Natural killer cell treated with Interleukin-12 subunit alpha and Interleukin-12 subunit beta and Interleukin-15 and Interleukin-18, amount 100 ng/mL, for 72 hours (primary cell): ENCODE results near the gene PP2D1. TPM values are rescaled to one million over a fixed set of nuclear protein-coding genes. Genes with fewer than 3 reads are reported as not detected.

Experiments
- ATAC-seq, 2 donors: fragments of 150-1000 bp; cut with Tn5 transposase in 1 of 2; sonication (Bioruptor Pico), chemical (Tn5 transposase) in 1 of 2; 2 replicates each; pipeline ENCODE4 v1.10.0; 2021
- DNase-seq: peaks from one replicate; pipeline ENCODE4 v3.0.0; 2022; ENCODE audit warnings: low spot score
- H3K27ac Mint-ChIP-seq, 2 donors: 1 replicate in 1 of 2; 2 replicates in 1 of 2; pipeline ENCODE4 v1.8.0; 2022; ENCODE audit warnings: mixed read lengths in 2 of 2, mild to moderate bottlenecking in 1 of 2, moderate library complexity in 1 of 2
- H3K27me3 Mint-ChIP-seq, 2 donors: 1 replicate in 1 of 2; 2 replicates in 1 of 2; pipeline ENCODE4 v1.8.0; 2022; ENCODE audit warnings: mixed read lengths in 2 of 2
- H3K36me3 Mint-ChIP-seq: one replicate; pipeline ENCODE4 v1.8.0; 2022; ENCODE audit warnings: mixed read lengths
- H3K4me1 Mint-ChIP-seq, 2 donors: 1 replicate in 1 of 2; 2 replicates in 1 of 2; pipeline ENCODE4 v1.8.0; 2022; ENCODE audit warnings: low read depth in 2 of 2, mixed read lengths in 2 of 2, mild to moderate bottlenecking in 1 of 2
- H3K4me3 Mint-ChIP-seq: one replicate; pipeline ENCODE4 v1.8.0; 2022; ENCODE audit warnings: mixed read lengths
- H3K9me3 Mint-ChIP-seq: 2 replicates; pipeline ENCODE4 v1.8.0; 2022; ENCODE audit warnings: mixed read lengths
- total RNA-seq, 2 donors: library from RNA; stranded (reverse); gene quantifications; one replicate each; pipeline ENCODE4 v1.2.3, GENCODE V29; 2022

PP2D1 gene, protein sequence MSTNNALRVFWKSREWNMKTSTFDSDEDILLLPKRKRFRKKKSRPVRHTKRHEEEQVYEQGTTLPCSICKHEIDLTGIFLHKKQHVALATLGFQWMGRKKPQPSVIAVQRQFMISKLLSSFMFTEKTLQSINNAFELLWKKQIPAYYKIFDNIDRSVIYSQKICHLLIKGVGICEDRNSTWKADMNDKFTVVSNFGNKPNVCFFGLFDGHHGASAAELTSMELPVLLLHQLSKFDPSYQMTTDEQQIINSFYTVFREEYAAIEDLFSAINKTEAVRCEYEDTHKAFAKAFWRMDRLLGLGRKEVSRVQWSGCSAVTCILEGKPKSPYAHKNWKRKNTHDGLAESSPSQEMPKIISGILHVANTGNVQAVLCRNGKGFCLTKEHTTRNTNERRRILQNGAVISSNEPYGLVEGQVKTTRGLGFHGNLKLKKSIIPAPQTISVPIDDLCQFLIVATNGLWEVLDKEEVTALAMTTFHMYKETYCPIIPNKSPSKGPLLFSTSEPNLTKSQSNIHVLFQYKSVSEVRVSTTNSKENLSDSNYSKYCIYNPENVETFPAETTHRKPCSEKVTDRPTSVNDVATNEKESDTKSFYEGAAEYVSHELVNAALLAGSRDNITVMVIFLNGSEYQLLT
- total RNA-seq: not detected

DNA sequence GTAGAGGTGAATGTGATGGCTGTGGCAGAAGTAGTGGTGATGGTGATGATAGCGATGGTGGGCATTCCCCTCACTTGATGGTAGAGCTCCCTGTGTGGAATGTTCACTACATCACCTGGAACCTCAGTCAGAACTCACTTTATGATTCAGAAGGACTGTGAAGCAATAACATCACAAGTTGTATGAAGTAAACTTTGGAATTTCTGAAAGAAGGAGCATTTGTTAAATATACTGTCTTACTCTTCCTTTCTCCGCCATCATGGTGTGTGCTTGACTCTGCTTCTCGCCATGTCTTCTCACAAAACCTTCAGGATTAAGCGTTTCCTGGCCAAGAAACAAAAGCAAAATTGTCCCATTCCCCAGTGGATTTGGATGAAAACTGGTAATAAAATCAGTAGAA lies at the start of gene PP2D1:
TSS of gene PP2D1 (minus strand) at position 101 of the 400 bp plus-strand sequence. CDS start 192 bp downstream, outside the sequence.
- Mint-ChIP-seq H3K27ac (no peak within 1 kb of the TSS), H3K4me1 (no peaks in the 10 kb centered on the region), H3K36me3 (no peaks in the 10 kb centered on the region), H3K4me3 (no peak within 1 kb of the TSS), H3K27me3 (no peaks in the 10 kb centered on the region), H3K9me3 (no peaks in the 10 kb centered on the region)
- DNase-seq: no peak
- no peak for ATAC-seq

- Mint-ChIP-seq H3K4me3 (peak overlapping the region; percentile 76), H3K4me1 (peaks cover 45 to 48% of the 10 kb centered on the region in 2 donors), H3K27me3 (no peaks in the 10 kb centered on the region), H3K36me3 (peaks cover 4% of the 10 kb centered on the region), H3K27ac (peak overlapping the region; percentile 85 to 88), H3K9me3 (no peaks in the 10 kb centered on the region)
- ATAC-seq (peak; percentile 75 to 87), DNase-seq (no peak)
Measured at GRCh38 chr3:20060974-20061685, 49.1 kb upstream of the PP2D1 start.

DNA sequence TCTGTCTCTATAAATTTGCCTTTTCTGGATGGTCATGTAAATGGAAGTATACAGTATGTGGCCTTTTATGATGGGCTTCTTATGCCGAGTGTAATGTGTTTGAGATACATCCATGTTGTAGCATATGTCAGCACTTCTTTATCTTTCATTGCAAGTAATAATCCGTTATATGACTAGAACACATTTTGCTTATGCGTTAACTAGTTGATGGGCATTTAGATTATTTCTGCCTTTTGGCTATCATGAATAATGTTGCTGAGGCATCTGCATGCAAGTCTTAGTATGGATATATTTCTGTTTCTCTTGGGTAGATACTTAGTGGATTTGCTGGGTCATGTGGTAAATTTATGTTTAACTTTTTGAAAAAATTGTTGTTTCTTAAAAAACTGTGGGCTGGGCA lies 47.9 kb upstream of the PP2D1 start:
- Mint-ChIP-seq H3K4me3 (peak overlapping the region; percentile 30), H3K27me3 (no peaks in the 10 kb centered on the region), H3K9me3 (no peaks in the 10 kb centered on the region), H3K36me3 (peaks cover 4% of the 10 kb centered on the region), H3K27ac (peak overlapping the region; percentile 85 to 88), H3K4me1 (peaks cover 36 to 38% of the 10 kb centered on the region in 2 donors)
- DNase-seq (no peak), ATAC-seq (no peak)

- no peak overlapping the region for H3K4me3 Mint-ChIP-seq
- no peaks in the 10 kb centered on the region for H3K27me3 Mint-ChIP-seq
- H3K9me3 Mint-ChIP-seq: no peaks in the 10 kb centered on the region
- H3K27ac Mint-ChIP-seq: no peak overlapping the region
- no peak for ATAC-seq
- no peak for DNase-seq
- peaks cover 4% of the 10 kb centered on the region for H3K36me3 Mint-ChIP-seq
- peaks cover 25 to 34% of the 10 kb centered on the region in 2 donors for H3K4me1 Mint-ChIP-seq
Measured at GRCh38 chr3:20057612-20058180, 45.6 kb upstream of the PP2D1 start.

GRCh38 chr3:20056725-20057611 lies 44.9 kb upstream of the PP2D1 start:
- Mint-ChIP-seq H3K4me3 (no peak overlapping the region), H3K27ac (no peak overlapping the region), H3K4me1 (peaks cover 28 to 36% of the 10 kb centered on the region in 2 donors), H3K27me3 (no peaks in the 10 kb centered on the region), H3K36me3 (peaks cover 4% of the 10 kb centered on the region), H3K9me3 (no peaks in the 10 kb centered on the region)
- ATAC-seq (peak; percentile 46 to 65), DNase-seq (no peak)

- peaks cover 32 to 38% of the 10 kb centered on the region in 2 donors for H3K4me1 Mint-ChIP-seq
- H3K4me3 Mint-ChIP-seq: no peak overlapping the region
- H3K36me3 Mint-ChIP-seq: peaks cover 4% of the 10 kb centered on the region
- H3K27ac Mint-ChIP-seq: no peak overlapping the region
- no peaks in the 10 kb centered on the region for H3K9me3 Mint-ChIP-seq
- no peaks in the 10 kb centered on the region for H3K27me3 Mint-ChIP-seq
- DNase-seq (no peak), ATAC-seq (no peak)
Measured at GRCh38 chr3:20055842-20056241, 43.8 kb upstream of the PP2D1 start.

GRCh38 chr3:20055020-20055775 lies 43.1 kb upstream of the PP2D1 start:
- Mint-ChIP-seq H3K27ac (no peak overlapping the region), H3K36me3 (peaks cover 4% of the 10 kb centered on the region), H3K9me3 (no peaks in the 10 kb centered on the region), H3K27me3 (no peaks in the 10 kb centered on the region), H3K4me3 (no peak overlapping the region), H3K4me1 (peaks cover 33 to 38% of the 10 kb centered on the region in 2 donors)
- no peak for DNase-seq
- peak in 1 of 2 donors; percentile 74 for ATAC-seq

DNA sequence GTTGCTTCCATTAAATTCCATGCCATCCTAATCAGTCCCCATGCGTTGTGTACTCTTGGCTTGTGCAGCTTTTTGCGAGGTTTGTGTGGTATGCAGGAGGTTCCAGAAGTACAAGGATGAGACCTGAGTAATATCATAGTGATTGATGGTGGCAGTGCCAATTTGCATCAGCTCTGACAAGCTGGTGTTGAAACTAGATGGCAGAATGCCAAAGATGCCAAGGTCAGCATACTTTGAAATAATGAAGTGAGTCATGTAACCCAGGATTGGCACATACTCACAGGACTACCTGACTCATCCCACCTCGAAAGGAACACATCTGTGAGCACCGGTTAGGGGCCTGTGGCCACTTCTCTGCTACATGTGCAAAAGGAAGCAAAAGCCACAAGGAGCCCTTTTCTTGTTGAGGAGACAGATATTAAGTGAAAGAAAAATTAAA lies 42.5 kb upstream of the PP2D1 start:
- Mint-ChIP-seq H3K4me3 (no peak overlapping the region), H3K36me3 (no peaks in the 10 kb centered on the region), H3K27ac (no peak overlapping the region), H3K9me3 (no peaks in the 10 kb centered on the region), H3K4me1 (peaks cover 30 to 35% of the 10 kb centered on the region in 2 donors), H3K27me3 (no peaks in the 10 kb centered on the region)
- DNase-seq (peak; percentile 87), ATAC-seq (peak; percentile 95)

- Mint-ChIP-seq H3K27me3 (no peaks in the 10 kb centered on the region), H3K9me3 (no peaks in the 10 kb centered on the region), H3K4me3 (peak overlapping the region; percentile 35), H3K36me3 (no peaks in the 10 kb centered on the region), H3K4me1 (peaks cover 41 to 44% of the 10 kb centered on the region in 2 donors), H3K27ac (peak overlapping the region; percentile 68 to 93)
- ATAC-seq: peak in 1 of 2 donors; percentile 59
- peak; percentile 71 for DNase-seq
Measured at GRCh38 chr3:20052851-20053250, 40.8 kb upstream of the PP2D1 start.

DNA sequence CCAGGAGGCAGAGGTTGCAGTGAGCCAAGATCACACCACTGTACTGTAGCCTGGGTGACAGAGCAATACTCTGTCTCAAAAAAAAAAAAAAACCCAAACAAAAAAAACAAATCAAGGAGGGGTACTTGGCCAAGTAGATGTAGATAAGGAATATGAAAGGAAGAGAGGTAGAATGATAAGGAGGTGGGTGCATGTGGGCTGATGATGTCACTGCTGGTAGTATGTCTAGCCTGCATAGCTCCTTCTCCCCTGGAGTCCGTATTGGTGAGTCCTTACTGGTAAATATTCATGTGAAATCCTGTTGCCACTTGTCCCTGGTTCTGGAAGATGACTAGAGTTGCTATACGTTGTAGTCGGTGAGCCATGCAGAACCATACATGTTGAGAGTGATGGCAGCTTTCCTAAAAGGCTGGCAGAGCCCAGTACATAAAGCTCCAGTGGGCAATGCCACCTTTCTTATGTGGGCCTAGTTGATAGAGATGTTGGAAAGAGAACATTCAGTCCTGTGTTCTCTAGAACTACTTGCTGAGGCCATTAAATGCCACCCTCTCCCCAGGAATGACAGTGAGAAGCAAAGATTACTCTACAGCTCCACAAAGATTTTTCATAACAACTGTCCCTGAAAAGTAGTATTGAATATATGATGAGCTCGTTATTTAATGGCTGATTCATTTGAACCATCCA lies 39.2 kb upstream of the PP2D1 start:
- Mint-ChIP-seq H3K4me1 (peaks cover 47 to 49% of the 10 kb centered on the region in 2 donors), H3K27me3 (no peaks in the 10 kb centered on the region), H3K9me3 (no peaks in the 10 kb centered on the region), H3K27ac (peak overlapping the region; percentile 68 to 93), H3K4me3 (no peak overlapping the region), H3K36me3 (no peaks in the 10 kb centered on the region)
- DNase-seq: no peak
- ATAC-seq: no peak

DNA sequence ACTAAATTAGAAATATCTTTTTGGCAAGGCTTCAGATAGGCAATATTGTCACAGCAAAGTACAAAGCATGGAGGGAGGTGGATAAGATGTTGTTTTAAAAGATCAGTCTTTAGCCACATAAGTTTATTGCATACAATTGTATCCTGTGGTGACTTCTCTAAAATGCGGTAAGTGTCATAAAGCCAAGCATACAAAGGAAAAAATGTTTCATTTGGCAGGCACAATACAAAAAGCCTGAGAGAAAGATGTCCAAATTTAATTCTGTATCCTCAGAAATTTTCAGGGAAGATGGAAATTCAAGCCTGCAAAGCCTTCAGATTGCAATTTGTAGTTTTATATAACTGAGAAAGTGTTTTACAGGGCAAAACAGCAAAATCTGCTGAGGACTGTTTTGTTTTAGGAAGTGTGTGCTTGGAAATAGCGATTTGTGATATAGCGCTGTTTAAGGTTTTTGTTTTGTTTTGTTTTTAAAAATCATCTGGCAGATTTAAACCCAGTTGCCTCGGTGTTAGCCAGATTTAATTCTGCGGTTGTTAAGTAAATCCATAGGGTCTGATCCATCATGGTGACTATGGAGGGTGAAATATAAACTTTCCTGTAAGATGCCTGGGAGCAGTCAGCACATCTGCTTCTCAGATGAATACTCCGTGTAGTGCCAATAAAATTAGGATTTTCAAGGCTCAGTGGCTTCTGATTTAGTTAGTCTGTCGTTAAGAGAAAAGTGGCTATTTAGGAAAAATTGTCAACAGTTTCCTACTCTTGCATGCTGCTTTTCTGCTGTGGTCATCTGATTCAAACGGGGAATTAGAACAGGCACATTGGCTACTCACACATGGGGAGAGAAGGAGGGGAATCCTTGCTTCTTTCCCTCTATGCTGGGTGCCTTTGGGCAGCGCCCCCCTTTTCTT lies 36.2 kb upstream of the PP2D1 start:
- peak overlapping the region; percentile 63 for H3K4me3 Mint-ChIP-seq
- no peaks in the 10 kb centered on the region for H3K9me3 Mint-ChIP-seq
- no peaks in the 10 kb centered on the region for H3K27me3 Mint-ChIP-seq
- no peaks in the 10 kb centered on the region for H3K36me3 Mint-ChIP-seq
- ATAC-seq (no peak), DNase-seq (no peak)
- H3K27ac Mint-ChIP-seq: peak overlapping the region; percentile 72 to 91
- H3K4me1 Mint-ChIP-seq: peaks cover 58 to 70% of the 10 kb centered on the region in 2 donors
